CD4-positive, alpha-beta memory T cell (primary cell): Measurements from ENCODE around the gene UFSP2. TPM values are rescaled to one million over a fixed set of nuclear protein-coding genes. Genes with fewer than 3 reads are reported as not detected.

Source experiments
- CTCF ChIA-PET: fragments of 350-600 bp; sonication (Branson Sonifier 250); formaldehyde crosslinking; loops from one replicate; lab custom pipeline; 2021; ENCODE audit warnings: inconsistent platforms; ENCODE audit not compliant: partially characterized antibody; lab: Charles Lee
- POLR2A ChIA-PET: fragments of 350-600 bp; sonication (Branson Sonifier 250); formaldehyde crosslinking; loops from one replicate; lab custom pipeline; 2021; ENCODE audit not compliant: partially characterized antibody; lab: Charles Lee
- DNase-seq, 5 donors: peaks; one replicate each; pipeline versions ENCODE4 v3.0.0 to v3.0.0-alpha.2; 2020 to 2022; ENCODE audit warnings: mixed read lengths in 1 of 5
- H3K27ac ChIP-seq: one replicate; pipeline ENCODE4 v1.7.0; 2013; ENCODE audit warnings: low read depth, low read length
- H3K27me3 ChIP-seq: 2 replicates; pipeline ENCODE4 v1.7.0; 2013; ENCODE audit warnings: mild to moderate bottlenecking, low read length, moderate library complexity; ENCODE audit not compliant: insufficient read depth
- H3K36me3 ChIP-seq: 2 replicates; pipeline ENCODE4 v1.7.0; 2013; ENCODE audit warnings: mild to moderate bottlenecking, low read length, moderate library complexity; ENCODE audit not compliant: insufficient read depth
- H3K4me1 ChIP-seq: 2 replicates; pipeline ENCODE4 v1.7.0; 2013; ENCODE audit warnings: mild to moderate bottlenecking, low read length, moderate library complexity; ENCODE audit not compliant: insufficient read depth
- H3K4me3 ChIP-seq, 2 donors: one replicate each; pipeline ENCODE4 v1.7.0; 2013; ENCODE audit warnings: low read length in 2 of 2, mild to moderate bottlenecking in 1 of 2
- H3K9me3 ChIP-seq, 2 donors: one replicate each; pipeline ENCODE4 v1.7.0; 2013; ENCODE audit warnings: low read length in 2 of 2, control low read depth in 1 of 2; ENCODE audit not compliant: control insufficient read depth in 1 of 2
- H3K27ac Mint-ChIP-seq, 7 donors: one replicate each; pipeline ENCODE4 v1.8.0; 2020 to 2021; ENCODE audit warnings: mixed read lengths in 7 of 7, mild to moderate bottlenecking in 6 of 7, inconsistent platforms in 3 of 7, moderate library complexity in 3 of 7
- H3K27me3 Mint-ChIP-seq, 2 donors: one replicate each; pipeline ENCODE4 v1.8.0; 2020 to 2021; ENCODE audit warnings: mixed read lengths in 2 of 2
- H3K36me3 Mint-ChIP-seq, 2 donors: one replicate each; pipeline ENCODE4 v1.8.0; 2020 to 2021; ENCODE audit warnings: mixed read lengths in 2 of 2, inconsistent platforms in 1 of 2, mild to moderate bottlenecking in 1 of 2
- H3K4me1 Mint-ChIP-seq, 4 donors: one replicate each; pipeline ENCODE4 v1.8.0; 2020 to 2021; ENCODE audit warnings: mixed read lengths in 4 of 4, mild to moderate bottlenecking in 1 of 4
- H3K4me3 Mint-ChIP-seq, 8 donors: one replicate each; pipeline ENCODE4 v1.8.0; 2020 to 2021; ENCODE audit warnings: mixed read lengths in 8 of 8, mild to moderate bottlenecking in 7 of 8, moderate library complexity in 6 of 8, inconsistent platforms in 3 of 8
- H3K9me3 Mint-ChIP-seq, 8 donors: one replicate each; pipeline ENCODE4 v1.8.0; 2020 to 2021; ENCODE audit warnings: mixed read lengths in 8 of 8, mild to moderate bottlenecking in 5 of 8, inconsistent platforms in 3 of 8, moderate library complexity in 1 of 8
- intact Hi-C: fragments of 100-400 bp; cut with micrococcal nuclease; formaldehyde crosslinking; loops from one replicate; pipeline ENCODE4 v1.15.1; 2023
- polyA plus RNA-seq, 2 donors: library from polyadenylated mRNA; unstranded; fragments of 300-500 nt; fragmentation: Illumina TruSeq; gene quantifications; one replicate each; pipeline ENCODE4 v1.2.3, GENCODE V29; 2021
- total RNA-seq, 2 experiments: library from RNA; stranded (reverse); gene quantifications; one replicate each; pipeline ENCODE4 v1.2.3, GENCODE V29; 2021

UFSP2 gene
- total and polyA plus RNA-seq, 4 experiments from 2014 or later, result 30.1 to 53.8 (median 37.0) TPM

DNA sequence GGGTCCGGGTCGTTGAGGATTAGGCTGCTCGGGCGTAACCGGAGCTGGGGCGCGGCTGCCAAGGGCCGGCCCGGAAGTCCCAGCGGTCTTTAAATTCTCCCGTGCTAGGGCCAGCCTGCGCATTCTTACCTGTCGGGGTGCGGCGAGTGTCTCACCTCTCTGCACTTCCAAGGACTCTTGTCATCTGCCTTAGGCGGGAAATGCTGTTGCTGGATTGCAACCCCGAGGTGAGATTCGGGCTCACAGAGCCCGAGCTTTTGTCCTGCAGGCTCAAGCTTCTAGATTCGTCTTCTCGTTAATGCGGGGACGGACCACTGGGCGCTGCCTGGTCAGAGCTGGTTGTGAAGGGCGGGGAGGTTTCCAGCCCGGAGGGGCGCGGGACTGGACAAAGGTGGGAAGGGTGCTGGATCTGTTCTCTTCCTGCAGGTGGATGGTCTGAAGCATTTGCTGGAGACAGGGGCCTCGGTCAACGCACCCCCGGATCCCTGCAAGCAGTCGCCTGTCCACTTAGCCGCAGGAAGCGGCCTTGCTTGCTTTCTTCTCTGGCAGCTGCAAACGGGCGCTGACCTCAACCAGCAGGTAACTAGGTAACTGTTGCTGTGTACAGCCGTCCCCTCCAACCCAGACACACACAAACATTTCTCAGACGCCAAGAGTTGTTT lies 28.9 kb downstream of the UFSP2 start, which contains the start of gene ANKRD37:
TSS of gene ANKRD37 (plus strand) at position 118 of the 662 bp plus-strand sequence. CDS start at position 201, 83 bp downstream.
- intact Hi-C loops, result loop anchor here (1.0 to 10.0 kb wide), 9 partner anchors 28 to 1740 kb away; partner anchors contain the start of genes ACSL1, CCDC110, CENPU and CYP4V2
- ChIA-PET POLR2A (interaction anchor here (0.7 to 5.9 kb wide), 22 partner anchors 8 to 922 kb away, joined by 3 to 94 read pairs (median 4); partner anchors contain the start of genes CASP3, CCDC110, CENPU and CFAP97), CTCF (interaction anchor here (1.9 kb wide), 1 partner anchor 29 kb away, joined by 10 read pairs; the partner anchor contains the start of gene UFSP2)
- Histone ChIP-seq H3K4me1 (peaks cover 18% of the 10 kb centered on the region), H3K4me3 (peak within 1 kb of the TSS; percentile 91 to 99), H3K9me3 (no peaks in the 10 kb centered on the region), H3K27ac (peak within 1 kb of the TSS; percentile 99), H3K27me3 (no peaks in the 10 kb centered on the region), H3K36me3 (peaks cover 5% of the 10 kb centered on the region)
- Mint-ChIP-seq H3K36me3 (peaks cover 6 to 24% of the 10 kb centered on the region in 2 donors), H3K4me1 (peaks cover 11 to 22% (median 18%) of the 10 kb centered on the region in 4 donors), H3K27me3 (no peaks in the 10 kb centered on the region), H3K4me3 (peak within 1 kb of the TSS; percentile 88 to 99 (median 95)), H3K27ac (peak within 1 kb of the TSS; percentile 92 to 100 (median 99)), H3K9me3 (no peaks in the 10 kb centered on the region)
- peak in 1 of 5 donors; percentile 39 for DNase-seq

DNA sequence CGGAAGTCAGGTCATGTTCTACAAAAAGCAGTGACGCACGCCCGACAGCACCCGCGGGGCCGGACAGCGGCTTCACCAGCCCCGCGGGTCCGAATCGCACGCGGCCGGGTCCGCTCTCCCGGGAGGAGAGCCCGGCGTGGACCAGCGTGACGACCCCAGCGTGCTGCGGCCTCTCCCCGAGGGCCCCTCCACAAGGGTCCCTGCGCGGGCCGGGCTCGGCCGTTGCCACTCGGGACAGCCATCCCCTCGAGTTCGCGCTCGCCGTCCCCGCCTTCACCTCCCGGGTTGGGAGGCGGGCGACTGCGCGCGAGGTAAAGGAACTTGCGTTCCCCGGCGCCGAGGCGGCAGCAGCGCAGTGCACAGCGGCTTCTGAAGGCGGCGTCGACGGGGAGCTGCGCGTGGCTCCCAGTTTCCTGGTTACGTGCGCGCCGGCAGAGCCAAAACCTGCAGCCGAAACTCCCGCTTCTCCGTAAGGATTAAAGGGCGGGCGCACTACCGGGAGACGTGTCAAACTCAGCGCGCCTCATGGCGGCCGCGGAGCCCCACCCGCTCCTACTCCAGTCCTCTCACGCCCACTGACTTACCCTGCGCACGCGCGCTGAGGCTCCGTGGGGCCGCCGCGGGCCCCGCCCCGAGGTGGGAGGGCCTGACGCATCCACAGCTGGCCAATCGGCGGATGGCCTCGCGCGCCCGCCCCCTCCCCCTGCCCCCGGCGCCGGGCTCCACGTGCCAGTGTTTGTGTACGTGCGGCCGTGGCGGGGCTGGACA lies 29.6 kb downstream of the UFSP2 start:
- peaks cover 11 to 24% (median 18%) of the 10 kb centered on the region in 4 donors for H3K4me1 Mint-ChIP-seq

GRCh38 chr4:185395238-185395955 lies 30.4 kb downstream of the UFSP2 start, which contains the start of gene LRP2BP:
Gene LRP2BP (minus strand): TSS chr4:185395924. CDS start chr4:185378186, 17,738 bp downstream.
- peak within 1 kb of the TSS; percentile 99 for H3K27ac ChIP-seq
- no peaks in the 10 kb centered on the region for H3K36me3 ChIP-seq
- POLR2A ChIA-PET, result interaction anchor here (0.6 to 5.9 kb wide), 20 partner anchors 9 to 1952 kb away, joined by 3 to 94 read pairs (median 5); partner anchors contain the start of genes CCDC110, CENPU, CFAP97 and SLC25A4
- H3K27me3 Mint-ChIP-seq, result no peaks in the 10 kb centered on the region
- CTCF ChIA-PET, result interaction anchor here (1.1 to 1.9 kb wide), 4 partner anchors 10 to 53 kb away, joined by 3 to 10 read pairs (median 4); partner anchors contain the start of gene UFSP2
- H3K4me1 ChIP-seq, result peaks cover 18% of the 10 kb centered on the region
- peaks cover 5 to 17% of the 10 kb centered on the region in 2 donors for H3K36me3 Mint-ChIP-seq
- intact Hi-C loops, result loop anchor here (5.0 to 10.0 kb wide), 6 partner anchors 253 to 1738 kb away; partner anchors contain the start of genes ACSL1, CENPU, CYP4V2 and RWDD4
- H3K27me3 ChIP-seq, result no peaks in the 10 kb centered on the region
- peak within 1 kb of the TSS; percentile 92 to 100 (median 99) for H3K27ac Mint-ChIP-seq
- H3K4me1 Mint-ChIP-seq, result peaks cover 10 to 24% (median 18%) of the 10 kb centered on the region in 4 donors
- H3K4me3 Mint-ChIP-seq, result peak within 1 kb of the TSS; percentile 88 to 99 (median 95)
- peak in 4 of 5 donors; percentile 29 to 46 (median 38) for DNase-seq
- H3K4me3 ChIP-seq, result peak within 1 kb of the TSS; percentile 91 to 99
- H3K9me3 ChIP-seq, result no peaks in the 10 kb centered on the region
- no peaks in the 10 kb centered on the region for H3K9me3 Mint-ChIP-seq

More for the DNA sequence above, 29.6 kb downstream of the UFSP2 start:
- intact Hi-C loops, result loop anchor here (1.0 to 10.0 kb wide), 9 partner anchors 29 to 1739 kb away; partner anchors contain the start of genes ACSL1, CCDC110, CENPU and CYP4V2
- peak overlapping the region; percentile 88 to 99 (median 95) for H3K4me3 Mint-ChIP-seq
- no peaks in the 10 kb centered on the region for H3K9me3 Mint-ChIP-seq
- Histone ChIP-seq H3K27me3 (no peaks in the 10 kb centered on the region), H3K36me3 (no peaks in the 10 kb centered on the region), H3K27ac (peak overlapping the region; percentile 99), H3K9me3 (no peaks in the 10 kb centered on the region), H3K4me3 (peak overlapping the region; percentile 91 to 99), H3K4me1 (peaks cover 18% of the 10 kb centered on the region)
- POLR2A ChIA-PET, result interaction anchor here (0.7 to 5.9 kb wide), 28 partner anchors 9 to 1953 kb away, joined by 3 to 94 read pairs (median 4); partner anchors contain the start of genes CASP3, CCDC110, CENPU and CFAP97
- H3K27me3 Mint-ChIP-seq, result no peaks in the 10 kb centered on the region
- DNase-seq, result peak; percentile 95 to 98 (median 97)
- CTCF ChIA-PET, result interaction anchor here (1.1 to 1.9 kb wide), 3 partner anchors 9 to 53 kb away, joined by 3 to 10 read pairs (median 4); partner anchors contain the start of gene UFSP2
- H3K36me3 Mint-ChIP-seq, result peaks cover 5 to 21% of the 10 kb centered on the region in 2 donors
- H3K27ac Mint-ChIP-seq, result peak overlapping the region; percentile 92 to 100 (median 99)

DNA sequence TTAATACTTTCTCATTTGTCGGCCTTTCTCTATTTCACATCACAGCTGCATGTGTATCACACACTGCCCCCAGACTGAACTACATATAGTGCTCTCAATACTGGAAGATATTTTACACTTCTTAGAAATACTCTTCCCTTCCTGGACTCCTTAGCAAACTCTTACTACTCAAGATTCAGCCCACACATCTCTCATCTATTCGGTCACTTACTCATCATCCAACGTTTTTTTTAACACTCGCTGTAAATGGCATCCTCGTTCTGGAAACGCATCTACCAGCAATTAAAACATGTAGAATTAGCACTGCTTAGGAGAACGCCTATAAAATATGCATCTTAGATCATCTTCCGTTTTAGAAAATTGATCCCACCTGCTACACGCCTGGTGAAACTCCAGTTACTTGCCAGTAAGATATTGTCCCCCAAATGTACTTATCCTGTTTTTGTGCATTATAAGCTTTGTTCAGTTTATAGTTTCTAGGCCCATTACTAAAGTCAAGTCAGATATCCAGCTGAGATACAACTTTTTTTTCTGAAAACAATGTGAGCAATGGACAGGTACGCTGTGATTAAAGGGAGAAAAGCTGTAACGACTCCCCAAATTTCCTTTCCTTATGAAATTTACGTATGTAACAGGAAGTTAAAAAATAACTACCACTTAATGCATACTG lies 31.1 kb downstream of the UFSP2 start:
- peaks cover 0 to 11% of the 10 kb centered on the region in 2 donors for H3K36me3 Mint-ChIP-seq
- peak in 1 of 5 donors; percentile 9 for DNase-seq
- Histone ChIP-seq H3K27me3 (no peaks in the 10 kb centered on the region), H3K27ac (peak overlapping the region; percentile 99), H3K9me3 (no peaks in the 10 kb centered on the region), H3K36me3 (no peaks in the 10 kb centered on the region), H3K4me1 (peaks cover 18% of the 10 kb centered on the region), H3K4me3 (peak overlapping the region; percentile 17 to 91)
- CTCF ChIA-PET, result interaction anchor here (1.1 to 1.9 kb wide), 3 partner anchors 10 to 31 kb away, joined by 3 to 10 read pairs (median 4); partner anchors contain the start of gene UFSP2
- peak overlapping the region; percentile 88 to 99 (median 95) for H3K4me3 Mint-ChIP-seq
- POLR2A ChIA-PET, result interaction anchor here (0.7 to 5.9 kb wide), 12 partner anchors 8 to 857 kb away, joined by 3 to 94 read pairs (median 4); partner anchors contain the start of genes CENPU, SNX25 and UFSP2
- H3K27ac Mint-ChIP-seq, result peak overlapping the region; percentile 82 to 100 (median 99)
- no peaks in the 10 kb centered on the region for H3K9me3 Mint-ChIP-seq
- intact Hi-C loops, result loop anchor here (5.0 to 10.0 kb wide), 6 partner anchors 252 to 1737 kb away; partner anchors contain the start of genes ACSL1, CENPU, CYP4V2 and RWDD4
- H3K4me1 Mint-ChIP-seq, result peaks cover 10 to 24% (median 18%) of the 10 kb centered on the region in 4 donors
- no peaks in the 10 kb centered on the region for H3K27me3 Mint-ChIP-seq

GRCh38 chr4:185392156-185392555 lies 33.6 kb downstream of the UFSP2 start:
- H3K4me1 ChIP-seq, result peaks cover 17% of the 10 kb centered on the region
- no peak overlapping the region for H3K4me3 ChIP-seq
- H3K9me3 ChIP-seq, result no peaks in the 10 kb centered on the region
- CTCF ChIA-PET, result no interaction called here
- no peak overlapping the region for H3K4me3 Mint-ChIP-seq
- intact Hi-C loops, result loop anchor here (10.0 kb wide), 1 partner anchor 803 kb away; the partner anchor contains the start of gene CYP4V2
- H3K36me3 Mint-ChIP-seq, result peaks cover 0 to 3% of the 10 kb centered on the region in 2 donors
- peak overlapping the region in 3 of 7 donors; percentile 0 to 74 (median 17) for H3K27ac Mint-ChIP-seq
- POLR2A ChIA-PET, result interaction anchor here (5.9 kb wide), 1 partner anchor 34 kb away, joined by 94 read pairs; the partner anchor contains the start of gene UFSP2
- DNase-seq, result no peak
- no peaks in the 10 kb centered on the region for H3K27me3 ChIP-seq
- H3K27ac ChIP-seq, result no peak overlapping the region
- H3K27me3 Mint-ChIP-seq, result peaks cover 0 to 1% of the 10 kb centered on the region in 2 donors
- no peaks in the 10 kb centered on the region for H3K36me3 ChIP-seq
- peaks cover 10 to 19% (median 15%) of the 10 kb centered on the region in 4 donors for H3K4me1 Mint-ChIP-seq
- no peaks in the 10 kb centered on the region for H3K9me3 Mint-ChIP-seq
